Stimulated activated CD4-positive, alpha-beta T cell treated with anti-CD3 and anti-CD28 coated beads, Interleukin-4, amount 100 ng/mL, for 1 hour (primary cell): ENCODE results near the gene ARHGEF25.
"Not testable (repeated sequence)": the region's sequence is repeated elsewhere in the genome, so short reads cannot be mapped to it uniquely, and the experiment has no call there.

Experiments used
- DNase-seq: peaks from one replicate; pipeline ENCODE4 v3.0.0-alpha.2; 2020

Gene ARHGEF25

GRCh38 chr12:57611108-57611826 lies at the start of gene ARHGEF25:
ARHGEF25 (plus strand) TSS chr12:57611435; CDS start chr12:57611895, 460 bp downstream.
- DNase-seq: peak; percentile 65

GRCh38 chr12:57563358-57563757 lies 47.9 kb upstream of the ARHGEF25 start:
- DNase-seq: no peak

- DNase-seq: no peak
These were observed 47.0 kb upstream of the ARHGEF25 start for GRCh38 chr12:57564178-57564740.

- DNase-seq: no peak
These were observed 42.4 kb upstream of the ARHGEF25 start for GRCh38 chr12:57568838-57569237.

- DNase-seq: no peak
These were observed 41.4 kb upstream of the ARHGEF25 start for GRCh38 chr12:57569858-57570257.

- DNase-seq: not testable (repeated sequence)
These were observed 40.8 kb upstream of the ARHGEF25 start for GRCh38 chr12:57570438-57570837.

GRCh38 chr12:57571926-57572762 lies 39.1 kb upstream of the ARHGEF25 start:
- DNase-seq: no peak

GRCh38 chr12:57574795-57575194 lies 36.4 kb upstream of the ARHGEF25 start:
- no peak for DNase-seq

GRCh38 chr12:57575771-57576612 lies 35.2 kb upstream of the ARHGEF25 start:
- DNase-seq: no peak

- no peak for DNase-seq
These were observed 34.5 kb upstream of the ARHGEF25 start for GRCh38 chr12:57576613-57577160.

- no peak for DNase-seq
These were observed 33.1 kb upstream of the ARHGEF25 start for GRCh38 chr12:57577981-57578758.

GRCh38 chr12:57579011-57579410 lies 32.2 kb upstream of the ARHGEF25 start:
- DNase-seq: no peak

GRCh38 chr12:57579677-57580465 lies 31.4 kb upstream of the ARHGEF25 start:
- no peak for DNase-seq

GRCh38 chr12:57580466-57580795 lies 30.8 kb upstream of the ARHGEF25 start:
- DNase-seq: no peak

GRCh38 chr12:57581802-57582201 lies 29.4 kb upstream of the ARHGEF25 start:
- no peak for DNase-seq

GRCh38 chr12:57582440-57582839 lies 28.8 kb upstream of the ARHGEF25 start:
- no peak for DNase-seq

GRCh38 chr12:57583008-57583831 lies 28.0 kb upstream of the ARHGEF25 start:
- peak; percentile 43 for DNase-seq

GRCh38 chr12:57584050-57584449 lies 27.2 kb upstream of the ARHGEF25 start:
- no peak for DNase-seq

GRCh38 chr12:57584690-57585089 lies 26.5 kb upstream of the ARHGEF25 start:
- DNase-seq: no peak

GRCh38 chr12:57585156-57585555 lies 26.1 kb upstream of the ARHGEF25 start:
- DNase-seq: no peak
